SK-N-SH (cell line): ENCODE measurements around the gene SLC38A2. TPM values are rescaled to one million over a fixed set of nuclear protein-coding genes. Genes with fewer than 3 reads are reported as not detected.

Experiments used
- CTCF ChIA-PET: fragments of 300-600, 350-600 bp; formaldehyde crosslinking; extraction: SDS; loops from one replicate; lab custom pipeline; 2021; lab: Yijun Ruan, JAX
- POLR2A ChIA-PET: fragments of 350-600 bp; sonication (Branson Sonifier 250); formaldehyde crosslinking; extraction: SDS; loops from one replicate; lab custom pipeline; 2020; ENCODE audit warnings: antibody characterized with exemption, inconsistent platforms; lab: Yijun Ruan, JAX
- DNase-seq: peaks from one replicate; pipeline ENCODE4 v3.0.0; 2012
- H2AFZ ChIP-seq: fragments of 200-600 bp; sonication (generic); 2 replicates; pipeline ENCODE4 v1.8.1; 2016; ENCODE audit warnings: antibody characterized with exemption, mild to moderate bottlenecking, low read depth
- H3F3A ChIP-seq: fragments of 200-600 bp; sonication (generic); replicated peaks from 2 replicates; pipeline ENCODE3; 2016; ENCODE audit warnings: antibody characterized with exemption, mild to moderate bottlenecking; ENCODE audit not compliant: insufficient read depth
- H3K27ac ChIP-seq, 2 experiments: fragments of 200-500 bp in 1 of 2; fragments of 200-600 bp in 1 of 2; sonication (Bioruptor generic) in 1 of 2; sonication (generic), shearing (Covaris generic) in 1 of 2; 2 replicates each; pipeline versions ENCODE4 v1.5.1 to v1.6.1; 2014 to 2016; ENCODE audit warnings: low read depth in 2 of 2, inconsistent platforms in 1 of 2, low read length in 1 of 2, mild to moderate bottlenecking in 1 of 2, mixed read lengths in 1 of 2
- H3K27me3 ChIP-seq: fragments of 200-600 bp; sonication (generic), shearing (Covaris generic); 2 replicates; pipeline ENCODE4 v1.6.1; 2016; ENCODE audit warnings: mixed run types; ENCODE audit not compliant: insufficient read depth
- H3K36me3 ChIP-seq, 2 experiments: fragments of 200-500 bp in 1 of 2; fragments of 200-600 bp in 1 of 2; sonication (Bioruptor generic) in 1 of 2; sonication (generic) in 1 of 2; replicated peaks in 1 of 2; 2 replicates each; pipeline versions ENCODE3 to v1.5.1; 2014 to 2016; ENCODE audit warnings: low read length in 1 of 2, mild to moderate bottlenecking in 1 of 2; ENCODE audit not compliant: insufficient read depth in 2 of 2, control insufficient read depth in 1 of 2
- H3K4me1 ChIP-seq, 2 experiments: fragments of 200-500 bp in 1 of 2; fragments of 200-600 bp in 1 of 2; sonication (Bioruptor generic) in 1 of 2; sonication (generic), shearing (Covaris generic) in 1 of 2; 2 replicates each; pipeline versions ENCODE4 v1.5.1 to v1.6.1; 2014 to 2016; ENCODE audit warnings: low read depth in 1 of 2, low read length in 1 of 2, mixed run types in 1 of 2; ENCODE audit not compliant: insufficient read depth in 2 of 2, control insufficient read depth in 1 of 2
- H3K4me2 ChIP-seq: fragments of 200-600 bp; sonication (generic), shearing (Covaris generic); 2 replicates; pipeline ENCODE4 v1.6.1; 2017; ENCODE audit warnings: mixed run types
- H3K4me3 ChIP-seq, 2 experiments: fragments of 200-500 bp in 1 of 2; fragments of 200-600 bp in 1 of 2; sonication (Bioruptor generic) in 1 of 2; sonication (generic), shearing (Covaris generic) in 1 of 2; 2 replicates each; pipeline versions ENCODE4 v1.5.1 to v1.8.1; 2014 to 2016; ENCODE audit warnings: low read depth in 2 of 2, inconsistent platforms in 1 of 2, low read length in 1 of 2, mild to moderate bottlenecking in 1 of 2, mixed read lengths in 1 of 2, moderate library complexity in 1 of 2
- H3K79me2 ChIP-seq: fragments of 200-600 bp; sonication (generic); 2 replicates; pipeline ENCODE4 v1.8.1; 2017; ENCODE audit warnings: mild to moderate bottlenecking; ENCODE audit not compliant: insufficient read depth
- H3K9ac ChIP-seq: fragments of 200-600 bp; sonication (generic); 2 replicates; pipeline ENCODE4 v1.6.1; 2017; ENCODE audit warnings: mixed run types
- H3K9me2 ChIP-seq: fragments of 200-600 bp; sonication (generic); 2 replicates; pipeline ENCODE4 v1.6.1; 2017; ENCODE audit warnings: mixed run types
- H3K9me3 ChIP-seq: fragments of 200-600 bp; sonication (generic); 2 replicates; pipeline ENCODE4 v1.6.1; 2017; ENCODE audit warnings: mixed run types, mild to moderate bottlenecking, moderate library complexity
- H4K20me1 ChIP-seq: fragments of 200-600 bp; sonication (generic); 2 replicates; pipeline ENCODE4 v1.6.1; 2017; ENCODE audit warnings: mild to moderate bottlenecking, mixed run types; ENCODE audit not compliant: insufficient read depth
- ELF1 ChIP-seq: IDR thresholded peaks from 2 replicates; pipeline ENCODE4 v1.4.0; 2012
- FOSL2 ChIP-seq: IDR thresholded peaks from 2 replicates; pipeline ENCODE4 v1.4.0; 2012; ENCODE audit warnings: low read depth, mild to moderate bottlenecking, moderate library complexity, borderline replicate concordance
- GABPA ChIP-seq: IDR thresholded peaks from 2 replicates; pipeline ENCODE4 v1.4.0; 2012; ENCODE audit warnings: low read depth, mild to moderate bottlenecking
- IRF3 ChIP-seq: fragments of 150-350 bp; IDR thresholded peaks from 2 replicates; pipeline ENCODE4 v1.6.1; 2016; ENCODE audit warnings: mild to moderate bottlenecking, low read depth, low read length
- MEF2A ChIP-seq: IDR thresholded peaks from 2 replicates; pipeline ENCODE4 v1.4.0; 2012; ENCODE audit warnings: low read depth, borderline replicate concordance
- MXI1 ChIP-seq: IDR thresholded peaks from 2 replicates; pipeline ENCODE4 v1.6.1; 2012; ENCODE audit warnings: mild to moderate bottlenecking, low read depth, low read length, improper control_type of control experiment
- NRF1 ChIP-seq: IDR thresholded peaks from 2 replicates; pipeline ENCODE4 v1.6.1; 2012; ENCODE audit warnings: low read depth, mild to moderate bottlenecking, low read length
- PBX3 ChIP-seq: IDR thresholded peaks from 2 replicates; pipeline ENCODE4; 2012
- POLR2AphosphoS5 ChIP-seq: IDR thresholded peaks from 2 replicates; pipeline ENCODE4 v1.6.1; 2012; ENCODE audit warnings: low read depth, low read length
- RFX5 ChIP-seq: IDR thresholded peaks from 2 replicates; pipeline ENCODE4 v1.6.1; 2012; ENCODE audit warnings: mild to moderate bottlenecking, improper control_type of control experiment, low read length
- SIN3A ChIP-seq: IDR thresholded peaks from 2 replicates; pipeline ENCODE4 v1.6.1; 2012; ENCODE audit warnings: low read depth, mild to moderate bottlenecking, low read length, moderate library complexity, borderline replicate concordance
- TCF12 ChIP-seq: IDR thresholded peaks from 2 replicates; pipeline ENCODE4 v1.4.0; 2012
- TEAD4 ChIP-seq: IDR thresholded peaks from 2 replicates; pipeline ENCODE4 v1.4.0; 2012; ENCODE audit warnings: mild to moderate bottlenecking, borderline replicate concordance; ENCODE audit not compliant: insufficient read depth
- USF1 ChIP-seq: IDR thresholded peaks from 2 replicates; pipeline ENCODE4 v1.4.0; 2012; ENCODE audit warnings: low read depth, borderline replicate concordance
- USF2 ChIP-seq: fragments of 150-350 bp; IDR thresholded peaks from 2 replicates; pipeline ENCODE4 v1.6.1; 2017; ENCODE audit warnings: antibody characterized with exemption, low read length, low read depth, borderline replicate concordance
- ZBTB33 ChIP-seq: IDR thresholded peaks from 2 replicates; pipeline ENCODE4 v1.4.0; 2012; ENCODE audit warnings: low read depth, borderline replicate concordance
- WGBS: methylation state at CpG from one replicate; pipeline ENCODE4 v1.1.6; 2017; ENCODE audit warnings: low lambda C conversion rate; 5-methylcytosine and 5-hydroxymethylcytosine counted together
- polyA plus RNA-seq, 3 experiments: library from polyadenylated mRNA; depleted of rRNA; stranded (reverse); fragments of >200 nt; gene quantifications; 2 replicates each; pipeline ENCODE4 v1.2.3, GENCODE V29; 2012

The SLC38A2 gene
- polyA plus RNA-seq, 1 of the 3 experiments (the other 2 are of a cell fraction) = 135 TPM

GRCh38 chr12:46388427-46389021, 16.0 kb upstream of the SLC38A2 start (continued):
- TF ChIP-seq PBX3 (peak; percentile 85), TEAD4 (peak; percentile 45; the same call in 1 of the 2 replicates), SIN3A (no peak), TCF12 (peak; percentile 55), MXI1 (no peak), IRF3 (no peak)
- TF ChIP-seq, all 33 proteins: peak for 7

GRCh38 chr12:46387670-46388069, 15.1 kb upstream of the SLC38A2 start:
- H3K27ac ChIP-seq = peak overlapping the region in 1 of 2 experiments; percentile 97; a peak in 3 of 4 replicates
- H3F3A ChIP-seq = peaks cover 52% of the 10 kb centered on the region
- no peaks in the 10 kb centered on the region for H3K9me3 ChIP-seq
- no peak overlapping the region for H2AFZ ChIP-seq
- ChIA-PET POLR2A (no interaction called here), CTCF (no interaction called here)
- peaks cover 0 to 4% of the 10 kb centered on the region in 2 experiments for H3K36me3 ChIP-seq
- TF ChIP-seq GABPA = no peak
- TF ChIP-seq POLR2AphosphoS5 = no peak
- TF ChIP-seq USF1 = no peak
- no peak for TF ChIP-seq ELF1
- peaks cover 20% of the 10 kb centered on the region for H3K79me2 ChIP-seq
- no peaks in the 10 kb centered on the region for H4K20me1 ChIP-seq
- WGBS = 96% methylated on average over 5 of the region's 6 CpGs
- no peaks in the 10 kb centered on the region for H3K9me2 ChIP-seq
- H3K27me3 ChIP-seq = no peaks in the 10 kb centered on the region
- no peak for DNase-seq
- H3K4me2 ChIP-seq = no peak overlapping the region; the same call in 1 of the 2 replicates
- peaks cover 11 to 74% of the 10 kb centered on the region in 2 experiments for H3K4me1 ChIP-seq
- no peak overlapping the region for H3K9ac ChIP-seq
- no peak overlapping the region for H3K4me3 ChIP-seq

GRCh38 chr12:46386877-46387629, 14.5 kb upstream of the SLC38A2 start:
- Histone ChIP-seq H3K9ac (peak overlapping the region; percentile 56; the same call in 1 of the 2 replicates), H3K9me2 (no peaks in the 10 kb centered on the region), H3F3A (peaks cover 52% of the 10 kb centered on the region), H2AFZ (no peak overlapping the region), H3K4me3 (no peak overlapping the region), H3K79me2 (peaks cover 26% of the 10 kb centered on the region), H3K4me2 (peak overlapping the region; percentile 35), H3K9me3 (no peaks in the 10 kb centered on the region), H3K36me3 (peaks cover 0 to 4% of the 10 kb centered on the region in 2 experiments), H3K27me3 (no peaks in the 10 kb centered on the region), H3K4me1 (peaks cover 14 to 77% of the 10 kb centered on the region in 2 experiments), H4K20me1 (no peaks in the 10 kb centered on the region), H3K27ac (peak overlapping the region; percentile 44 to 97; a peak in 3 of 4 replicates)
- POLR2A ChIA-PET = no interaction called here
- CTCF ChIA-PET = no interaction called here
- no peak for DNase-seq
- WGBS = 64% methylated on average over 7 of the region's 7 CpGs
- TF ChIP-seq NRF1 (no peak), IRF3 (no peak), USF2 (no peak), RFX5 (no peak), MXI1 (no peak), GABPA (no peak), MEF2A (no peak), ZBTB33 (no peak), FOSL2 (no peak)
